ENCODE measurements around the gene MZB1. TPM values are rescaled to one million over a fixed set of nuclear protein-coding genes. Genes with fewer than 3 reads are reported as not detected.

Gene MZB1
- polyA plus RNA-seq, 1 of the 3 experiments (the other 2 are of a cell fraction): not detected

- no peak overlapping the region for H3K9ac ChIP-seq
- H3K4me1 ChIP-seq (ENCODE audit: control insufficient read depth in 1 of 2, insufficient read depth in 2 of 2, low read depth in 1 of 2, low read length in 1 of 2): peaks cover 0 to 23% of the 10 kb centered on the region in 2 experiments; a peak in 1 of 4 replicates
- H3K9me3 ChIP-seq: no peaks in the 10 kb centered on the region
- H3K27me3 ChIP-seq (ENCODE audit: insufficient read depth): no peaks in the 10 kb centered on the region
- H3K4me2 ChIP-seq: no peak overlapping the region
- H3K9me2 ChIP-seq: no peaks in the 10 kb centered on the region
- H2AFZ ChIP-seq (ENCODE audit: low read depth): no peak overlapping the region
- H3K4me3 ChIP-seq (ENCODE audit: low read depth in 2 of 2, low read length in 1 of 2): no peak overlapping the region
- no peak overlapping the region for H3K27ac ChIP-seq (ENCODE audit: low read depth in 2 of 2, low read length in 1 of 2)
- H4K20me1 ChIP-seq (ENCODE audit: insufficient read depth): no peaks in the 10 kb centered on the region
- TF ChIP-seq FOXJ3 (CRISPR knock-in tag; IDR thresholded peaks at IDR 0.05): no peak
- TF ChIP-seq CTCF (IDR thresholded peaks at IDR 0.05): no peak
- TF ChIP-seq GABPA (IDR thresholded peaks at IDR 0.05; ENCODE audit: low read depth): no peak
- no peak for TF ChIP-seq POLR2AphosphoS5 (IDR thresholded peaks at IDR 0.05; ENCODE audit: low read depth, low read length)
- TF ChIP-seq ELF1 (IDR thresholded peaks at IDR 0.05): no peak
- TF ChIP-seq RFX5 (IDR thresholded peaks at IDR 0.05; ENCODE audit: low read length): no peak
- TF ChIP-seq TAF1 (IDR thresholded peaks at IDR 0.05; ENCODE audit: borderline replicate concordance, low read depth, low read length): no peak
- no peak for TF ChIP-seq YY1 (IDR thresholded peaks at IDR 0.05; ENCODE audit: low read depth)
- no peak for TF ChIP-seq FOXM1 (IDR thresholded peaks at IDR 0.05; ENCODE audit: low read depth)
- TF ChIP-seq JUND (IDR thresholded peaks at IDR 0.05): no peak
- TF ChIP-seq USF1 (IDR thresholded peaks at IDR 0.05; ENCODE audit: borderline replicate concordance, low read depth): no peak
- no peak for TF ChIP-seq FOSL2 (IDR thresholded peaks at IDR 0.05; ENCODE audit: borderline replicate concordance, low read depth)
- TF ChIP-seq TCF12 (IDR thresholded peaks at IDR 0.05): no peak
- no peak for TF ChIP-seq EZH2phosphoT487 (IDR thresholded peaks at IDR 0.05; ENCODE audit: borderline replicate concordance, low read depth)
- no peak for TF ChIP-seq NRF1 (IDR thresholded peaks at IDR 0.05; ENCODE audit: low read depth, low read length)
- TF ChIP-seq IRF3 (IDR thresholded peaks at IDR 0.05; ENCODE audit: low read depth, low read length): no peak
- TF ChIP-seq GATA2 (CRISPR knock-in tag; IDR thresholded peaks at IDR 0.05): no peak
- TF ChIP-seq NFIC (IDR thresholded peaks at IDR 0.05; ENCODE audit: borderline replicate concordance): no peak
- TF ChIP-seq MXI1 (IDR thresholded peaks at IDR 0.05; ENCODE audit: low read depth, low read length): no peak
- TF ChIP-seq USF2 (IDR thresholded peaks at IDR 0.05; ENCODE audit: borderline replicate concordance, low read depth, low read length): no peak
- DNase-seq: no peak
- 76% methylated on average over 6 of the region's 7 CpGs for WGBS (ENCODE audit: low lambda C conversion rate)
- no peaks in the 10 kb centered on the region for H3F3A ChIP-seq (replicated peaks; ENCODE audit: insufficient read depth)
- POLR2A ChIA-PET: interaction anchor here (1.4 kb wide), 1 partner anchor 19 kb away, joined by 5 read pairs; no protein-coding TSS in a partner anchor
- no peaks in the 10 kb centered on the region for H3K36me3 ChIP-seq (replicated peaks in 1 of 2; ENCODE audit: control insufficient read depth in 1 of 2, insufficient read depth in 2 of 2, low read length in 1 of 2)
- CTCF ChIA-PET: interaction anchor here (1.2 kb wide), 1 partner anchor 129 kb away, joined by 3 read pairs; no protein-coding TSS in a partner anchor
- H3K79me2 ChIP-seq (ENCODE audit: insufficient read depth): no peaks in the 10 kb centered on the region
Measured at GRCh38 chr5:139383993-139384590, 5.6 kb downstream of the MZB1 start.

All from SK-N-SH (cell line).